ENCODE results near the gene CYP20A1.

DNA sequence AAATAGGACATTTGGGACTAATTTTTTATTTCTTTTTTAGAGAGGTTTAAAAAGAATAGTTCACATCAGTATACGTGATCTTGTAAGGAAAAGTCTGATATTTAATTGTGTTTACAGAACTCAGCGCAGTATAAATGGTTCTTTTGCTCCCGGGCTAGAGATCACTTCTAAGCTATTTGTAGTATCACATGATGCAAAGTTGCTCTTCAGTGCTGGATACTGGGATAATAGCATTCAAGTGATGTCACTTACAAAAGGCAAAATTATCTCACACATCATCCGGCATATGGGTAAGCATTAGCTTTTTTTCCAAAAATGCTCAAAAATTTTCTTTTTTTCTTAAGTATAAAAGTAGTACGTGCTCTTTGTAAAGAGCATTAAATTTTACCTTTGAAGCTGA, 37.4 kb upstream of the CYP20A1 start:
- TF ChIP-seq POLR2A (IDR thresholded peaks at IDR 0.05; ENCODE audit: low read length) = no peak
- TF ChIP-seq GATA1 (IDR thresholded peaks at IDR 0.05; ENCODE audit: low read depth, low read length) = no peak

All from erythroblast (primary cell).